GM04504 (cell line): ENCODE data around the gene RPS6KA4.

Source experiments
- DNase-seq: peaks from one replicate; pipeline ENCODE4 v3.0.0-alpha.2; 2012; ENCODE audit warnings: low read depth

RPS6KA4 gene

GRCh38 chr11:64419818-64420485 lies 61.0 kb downstream of the RPS6KA4 start:
- no peak for DNase-seq
